Kidney capillary endothelial cell (primary cell): ENCODE measurements around the gene SH3PXD2A.

Experiments used
- DNase-seq: peaks from one replicate; pipeline ENCODE4 v3.0.0-alpha.2; 2018; ENCODE audit warnings: low spot score

Gene SH3PXD2A

GRCh38 chr10:103545366-103545765 lies 310.0 kb downstream of the SH3PXD2A start:
- no peak for DNase-seq

- DNase-seq: no peak
Observed at GRCh38 chr10:103544657-103545310, 310.6 kb downstream of the SH3PXD2A start.
